Fibroblast of mammary gland (primary cell): ENCODE results near the gene FGF12.

Experiments used
- DNase-seq: peaks from one replicate; pipeline ENCODE4 v3.0.0-alpha.2; 2010; ENCODE audit warnings: low read depth
- H3K4me3 ChIP-seq: 2 replicates; pipeline ENCODE4 v1.5.1; 2011; ENCODE audit warnings: low read depth, mild to moderate bottlenecking, low read length, moderate library complexity; ENCODE audit not compliant: control insufficient read depth
- TF ChIP-seq, protein P1 (sequence below): conservative IDR thresholded peaks from 2 replicates; pipeline ENCODE4 v1.5.1; 2011; ENCODE audit warnings: low read depth, low read length, inconsistent platforms; ENCODE audit not compliant: control insufficient read depth, insufficient read depth

The FGF12 gene

GRCh38 chr3:192515664-192516045 lies 211.7 kb downstream of the FGF12 start:
- DNase-seq: no peak
- no peak overlapping the region for H3K4me3 ChIP-seq
- TF ChIP-seq, protein P1, sequence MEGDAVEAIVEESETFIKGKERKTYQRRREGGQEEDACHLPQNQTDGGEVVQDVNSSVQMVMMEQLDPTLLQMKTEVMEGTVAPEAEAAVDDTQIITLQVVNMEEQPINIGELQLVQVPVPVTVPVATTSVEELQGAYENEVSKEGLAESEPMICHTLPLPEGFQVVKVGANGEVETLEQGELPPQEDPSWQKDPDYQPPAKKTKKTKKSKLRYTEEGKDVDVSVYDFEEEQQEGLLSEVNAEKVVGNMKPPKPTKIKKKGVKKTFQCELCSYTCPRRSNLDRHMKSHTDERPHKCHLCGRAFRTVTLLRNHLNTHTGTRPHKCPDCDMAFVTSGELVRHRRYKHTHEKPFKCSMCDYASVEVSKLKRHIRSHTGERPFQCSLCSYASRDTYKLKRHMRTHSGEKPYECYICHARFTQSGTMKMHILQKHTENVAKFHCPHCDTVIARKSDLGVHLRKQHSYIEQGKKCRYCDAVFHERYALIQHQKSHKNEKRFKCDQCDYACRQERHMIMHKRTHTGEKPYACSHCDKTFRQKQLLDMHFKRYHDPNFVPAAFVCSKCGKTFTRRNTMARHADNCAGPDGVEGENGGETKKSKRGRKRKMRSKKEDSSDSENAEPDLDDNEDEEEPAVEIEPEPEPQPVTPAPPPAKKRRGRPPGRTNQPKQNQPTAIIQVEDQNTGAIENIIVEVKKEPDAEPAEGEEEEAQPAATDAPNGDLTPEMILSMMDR: no peak

GRCh38 chr3:192514754-192515663 lies 212.3 kb downstream of the FGF12 start:
- no peak for DNase-seq
- TF ChIP-seq, protein P1: no peak
- H3K4me3 ChIP-seq: no peak overlapping the region

DNA sequence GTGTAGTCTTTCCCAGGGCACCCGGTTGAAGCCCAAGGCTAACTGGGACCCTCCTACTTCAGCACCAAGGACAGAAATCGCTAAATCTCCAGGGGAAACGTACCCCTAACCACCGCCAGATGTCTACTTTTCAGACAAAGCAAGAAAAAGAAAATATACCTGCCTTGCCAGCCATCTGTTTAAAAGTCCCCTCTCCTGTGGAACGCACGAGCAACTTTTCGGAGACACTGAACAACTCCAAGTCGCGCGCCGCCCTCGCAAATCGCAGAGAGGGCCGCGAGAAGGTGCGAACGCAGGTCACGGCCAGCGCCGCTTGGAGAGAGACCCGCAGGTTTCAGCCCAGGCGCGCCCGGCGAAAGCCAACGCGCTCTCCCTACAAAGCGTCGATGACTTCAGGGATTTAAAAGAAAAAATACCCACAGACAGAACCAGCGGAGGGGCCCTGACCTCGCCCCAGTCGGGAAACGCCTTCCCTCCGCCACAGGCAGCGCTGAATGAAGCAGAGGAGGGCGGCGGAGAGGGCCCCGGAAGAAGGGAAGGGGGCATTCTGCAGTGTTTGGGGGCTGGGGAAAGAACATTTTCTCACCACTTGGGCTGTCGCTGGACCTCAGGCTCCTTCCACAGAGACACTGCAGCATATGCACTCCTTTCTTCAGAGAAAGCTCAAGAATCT lies 213.1 kb downstream of the FGF12 start:
- H3K4me3 ChIP-seq: no peak overlapping the region

DNA sequence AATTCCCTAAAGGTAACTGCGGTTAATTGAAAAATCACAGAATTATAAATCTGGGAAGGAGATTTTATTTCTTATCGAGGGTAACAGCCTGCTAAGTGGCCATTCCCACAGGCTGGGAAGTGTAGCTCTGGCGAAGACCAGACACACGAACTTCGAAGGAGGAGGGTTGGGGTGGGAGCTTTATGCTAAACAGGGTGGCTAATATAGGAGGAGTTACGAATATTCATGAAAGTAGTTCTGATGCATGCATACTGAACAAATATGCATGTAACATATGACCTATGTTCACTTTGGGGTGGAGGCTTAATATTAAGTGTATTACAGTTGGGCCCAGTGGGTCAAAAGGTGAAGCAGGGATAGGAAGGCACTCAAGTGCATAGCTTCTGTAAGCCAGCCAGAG lies 221.6 kb downstream of the FGF12 start:
- no peak overlapping the region for H3K4me3 ChIP-seq
- DNase-seq: no peak
- TF ChIP-seq, protein P1: no peak

More for the DNA sequence above, 213.1 kb downstream of the FGF12 start:
- DNase-seq: peak; percentile 10
- TF ChIP-seq, protein P1: no peak

GRCh38 chr3:192501401-192501800 lies 225.9 kb downstream of the FGF12 start:
- peak; percentile 12 for DNase-seq
- H3K4me3 ChIP-seq: no peak overlapping the region
- TF ChIP-seq, protein P1: no peak

GRCh38 chr3:192496905-192497587 lies 230.3 kb downstream of the FGF12 start:
- TF ChIP-seq, protein P1: no peak
- no peak for DNase-seq

More at GRCh38 chr3:192496905-192497587, 230.3 kb downstream of the FGF12 start:
- H3K4me3 ChIP-seq: no peak overlapping the region
